K562 (cell line): ENCODE measurements around the gene SLC6A6. TPM values are rescaled to one million over a fixed set of nuclear protein-coding genes. Genes with fewer than 3 reads are reported as not detected.

Experiments
- polyA plus RNA-seq, 8 experiments: library from polyadenylated mRNA; depleted of rRNA in 4 of 8; stranded (reverse) in 5 of 8; unstranded in 3 of 8; fragments of >200 nt; fragmentation: Nextera tagmentation in 2 of 8; fragmentation: Illumina TruSeq in 1 of 8; extraction: Ambion mirVana in 2 of 8; extraction: Trizol in 1 of 8; gene quantifications; 2 replicates each; pipeline versions ENCODE4 v1.2.1 to v1.2.3, GENCODE V29; 2011 to 2014; ENCODE audit warnings: inconsistent platforms in 1 of 8, missing spikeins in 1 of 8
- total RNA-seq, 7 experiments: library from RNA; depleted of rRNA in 6 of 7; stranded (reverse); fragments of >200 nt in 6 of 7; fragmentation: Illumina TruSeq in 2 of 7; extraction: Trizol in 2 of 7; gene quantifications; 2 replicates each; pipeline versions ENCODE4 v1.2.1 to v1.2.3, GENCODE V29; 2011 to 2021; ENCODE audit warnings: low replicate concordance in 1 of 7
- TF ChIP-seq, protein P1 (sequence below), 2 experiments: fragments of 450-650 bp in 1 of 2; sonication (generic) in 1 of 2; formaldehyde crosslinking in 1 of 2; IDR thresholded peaks; 2 replicates each; pipeline versions ENCODE4 v1.7.1 to v1.9.0; 2016 to 2022; ENCODE audit warnings: inconsistent platforms in 1 of 2, mild to moderate bottlenecking in 1 of 2, missing genetic modification reagents in 1 of 2

Gene SLC6A6
- total and polyA plus RNA-seq, 9 of the 15 experiments (the other 6 are each of a cell fraction or from before 2014, with no cell fraction given) = 12.3 to 203 (median 93.2) TPM

DNA sequence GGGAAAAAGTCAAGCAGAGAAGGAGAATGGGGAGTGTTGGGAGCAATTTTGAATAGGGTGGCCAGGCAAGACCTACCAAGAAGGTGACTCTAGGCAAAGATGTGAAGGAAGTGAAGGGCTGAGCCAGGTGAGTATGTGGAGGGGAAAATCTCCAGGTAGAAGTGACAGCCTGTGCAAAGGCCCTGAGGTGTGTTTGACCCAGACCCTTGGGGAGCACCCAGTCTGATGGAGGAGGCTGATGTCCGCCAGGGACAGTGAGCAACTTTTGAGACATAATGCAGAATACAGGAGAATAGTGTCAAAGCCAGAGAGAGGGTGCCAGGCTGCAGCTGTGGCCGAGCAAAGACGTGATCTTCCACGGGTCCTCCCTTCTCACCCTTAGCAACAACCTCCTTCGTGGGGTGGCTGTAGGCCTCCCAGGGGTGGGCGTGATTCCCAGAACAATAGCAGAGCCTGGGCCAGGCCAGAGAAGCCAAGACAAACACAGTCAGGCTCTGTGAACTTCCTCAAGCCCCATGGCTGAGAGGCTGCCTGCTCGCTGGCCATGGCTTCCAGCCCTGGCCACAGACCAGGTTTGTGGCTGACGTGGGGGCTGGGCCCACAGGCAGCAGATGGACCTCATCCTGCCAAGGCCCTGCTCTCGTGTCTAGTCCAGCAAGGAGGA is 58.1 kb downstream of the SLC6A6 start (continued):
- TF ChIP-seq, protein P1, sequence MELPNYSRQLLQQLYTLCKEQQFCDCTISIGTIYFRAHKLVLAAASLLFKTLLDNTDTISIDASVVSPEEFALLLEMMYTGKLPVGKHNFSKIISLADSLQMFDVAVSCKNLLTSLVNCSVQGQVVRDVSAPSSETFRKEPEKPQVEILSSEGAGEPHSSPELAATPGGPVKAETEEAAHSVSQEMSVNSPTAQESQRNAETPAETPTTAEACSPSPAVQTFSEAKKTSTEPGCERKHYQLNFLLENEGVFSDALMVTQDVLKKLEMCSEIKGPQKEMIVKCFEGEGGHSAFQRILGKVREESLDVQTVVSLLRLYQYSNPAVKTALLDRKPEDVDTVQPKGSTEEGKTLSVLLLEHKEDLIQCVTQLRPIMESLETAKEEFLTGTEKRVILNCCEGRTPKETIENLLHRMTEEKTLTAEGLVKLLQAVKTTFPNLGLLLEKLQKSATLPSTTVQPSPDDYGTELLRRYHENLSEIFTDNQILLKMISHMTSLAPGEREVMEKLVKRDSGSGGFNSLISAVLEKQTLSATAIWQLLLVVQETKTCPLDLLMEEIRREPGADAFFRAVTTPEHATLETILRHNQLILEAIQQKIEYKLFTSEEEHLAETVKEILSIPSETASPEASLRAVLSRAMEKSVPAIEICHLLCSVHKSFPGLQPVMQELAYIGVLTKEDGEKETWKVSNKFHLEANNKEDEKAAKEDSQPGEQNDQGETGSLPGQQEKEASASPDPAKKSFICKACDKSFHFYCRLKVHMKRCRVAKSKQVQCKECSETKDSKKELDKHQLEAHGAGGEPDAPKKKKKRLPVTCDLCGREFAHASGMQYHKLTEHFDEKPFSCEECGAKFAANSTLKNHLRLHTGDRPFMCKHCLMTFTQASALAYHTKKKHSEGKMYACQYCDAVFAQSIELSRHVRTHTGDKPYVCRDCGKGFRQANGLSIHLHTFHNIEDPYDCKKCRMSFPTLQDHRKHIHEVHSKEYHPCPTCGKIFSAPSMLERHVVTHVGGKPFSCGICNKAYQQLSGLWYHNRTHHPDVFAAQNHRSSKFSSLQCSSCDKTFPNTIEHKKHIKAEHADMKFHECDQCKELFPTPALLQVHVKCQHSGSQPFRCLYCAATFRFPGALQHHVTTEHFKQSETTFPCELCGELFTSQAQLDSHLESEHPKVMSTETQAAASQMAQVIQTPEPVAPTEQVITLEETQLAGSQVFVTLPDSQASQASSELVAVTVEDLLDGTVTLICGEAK (IDR thresholded peaks at IDR 0.05) = no peak
- TF ChIP-seq, protein P1 (CRISPR knock-in tag; IDR thresholded peaks at IDR 0.05) = no peak
